GM13977 (cell line): ENCODE measurements around the gene UNC5CL.
A peak's percentile ranks its signal among the peaks of the same experiment; 100 is the strongest.

Experiments
- DNase-seq: peaks from one replicate; pipeline ENCODE4 v3.0.0; 2012; ENCODE audit warnings: low spot score
- in situ Hi-C: fragments of 300-500 bp; cut with MboI; formaldehyde crosslinking; loops from one replicate; pipeline ENCODE4 v1.12.0; 2022; ENCODE audit warnings: low sequenced_read_pairs, low pct_unique_long_range_greater_than_20kb, mixed read lengths, inconsistent platforms; ENCODE audit not compliant: unreplicated experiment
- TF ChIP-seq, protein P1 (sequence below): IDR thresholded peaks from 2 replicates; pipeline ENCODE4 v1.5.1; 2012; ENCODE audit warnings: mild to moderate bottlenecking, control low read depth; ENCODE audit not compliant: insufficient read depth; ENCODE audit errors: extremely low read depth, missing control alignments

Gene UNC5CL

DNA sequence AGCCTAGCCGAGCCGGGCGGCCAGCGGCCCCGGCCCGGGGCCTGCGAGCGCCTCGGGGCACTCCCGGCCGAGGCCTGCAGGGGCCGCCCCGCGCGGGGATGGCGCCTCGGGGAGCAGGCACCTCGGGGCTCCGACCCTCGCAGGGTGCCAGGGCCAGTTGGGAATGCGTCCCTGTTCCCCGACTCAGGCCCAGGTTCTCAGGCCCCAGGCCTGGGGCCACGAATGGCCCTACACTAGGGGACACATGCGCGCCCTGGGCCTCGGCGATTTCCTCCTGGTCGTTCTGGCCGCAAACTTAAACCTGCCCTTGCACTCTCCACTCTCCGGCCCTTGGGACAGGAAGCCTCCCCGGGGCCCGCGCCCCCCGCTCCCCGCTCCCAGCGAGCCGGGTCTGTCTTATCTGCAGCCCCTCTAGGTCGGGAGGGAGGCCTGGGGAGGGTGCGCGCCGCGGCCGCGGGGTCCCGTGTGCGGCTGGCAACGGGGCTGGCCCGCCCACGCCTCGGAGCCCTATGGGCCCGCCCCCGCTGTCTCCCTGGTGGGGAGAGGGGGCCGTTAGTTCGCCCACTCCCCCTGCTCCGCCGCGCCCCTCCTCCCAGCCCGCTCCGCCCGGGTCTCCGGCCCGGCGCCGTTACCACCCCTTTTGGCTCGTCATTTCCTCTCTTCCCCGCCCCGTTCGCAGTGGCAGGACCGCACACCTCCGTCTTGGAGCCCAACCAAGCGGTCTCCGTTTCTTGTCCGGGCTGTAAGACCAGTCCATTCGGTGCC is 34.4 kb upstream of the UNC5CL start:
- DNase-seq, result peak; percentile 79
- TF ChIP-seq, protein P1, sequence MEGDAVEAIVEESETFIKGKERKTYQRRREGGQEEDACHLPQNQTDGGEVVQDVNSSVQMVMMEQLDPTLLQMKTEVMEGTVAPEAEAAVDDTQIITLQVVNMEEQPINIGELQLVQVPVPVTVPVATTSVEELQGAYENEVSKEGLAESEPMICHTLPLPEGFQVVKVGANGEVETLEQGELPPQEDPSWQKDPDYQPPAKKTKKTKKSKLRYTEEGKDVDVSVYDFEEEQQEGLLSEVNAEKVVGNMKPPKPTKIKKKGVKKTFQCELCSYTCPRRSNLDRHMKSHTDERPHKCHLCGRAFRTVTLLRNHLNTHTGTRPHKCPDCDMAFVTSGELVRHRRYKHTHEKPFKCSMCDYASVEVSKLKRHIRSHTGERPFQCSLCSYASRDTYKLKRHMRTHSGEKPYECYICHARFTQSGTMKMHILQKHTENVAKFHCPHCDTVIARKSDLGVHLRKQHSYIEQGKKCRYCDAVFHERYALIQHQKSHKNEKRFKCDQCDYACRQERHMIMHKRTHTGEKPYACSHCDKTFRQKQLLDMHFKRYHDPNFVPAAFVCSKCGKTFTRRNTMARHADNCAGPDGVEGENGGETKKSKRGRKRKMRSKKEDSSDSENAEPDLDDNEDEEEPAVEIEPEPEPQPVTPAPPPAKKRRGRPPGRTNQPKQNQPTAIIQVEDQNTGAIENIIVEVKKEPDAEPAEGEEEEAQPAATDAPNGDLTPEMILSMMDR, result peak; percentile 19
- in situ Hi-C loops, result no loop called here

DNA sequence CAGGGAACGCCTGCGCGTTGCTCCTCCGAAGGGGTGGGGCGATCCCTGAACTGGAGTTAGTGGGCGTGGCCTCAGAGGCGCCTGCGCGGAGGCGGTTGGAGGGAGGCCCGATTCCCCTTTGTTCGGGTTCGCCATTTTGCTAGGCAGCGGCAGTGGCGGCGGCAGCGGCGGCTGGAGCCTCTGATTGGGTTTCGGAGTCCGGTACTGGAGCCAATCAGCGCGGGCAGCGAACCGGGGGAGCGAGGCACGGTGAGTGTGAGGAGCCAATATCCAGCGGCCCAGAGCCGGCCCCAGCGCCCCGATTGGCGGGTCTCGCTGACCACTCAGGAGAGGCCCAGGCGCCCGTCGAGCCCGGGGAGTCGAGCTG is 33.8 kb upstream of the UNC5CL start, which contains the start of gene NFYA:
TSS of gene NFYA (plus strand) at position 139 of the 367 bp plus-strand sequence. CDS start 6,116 bp downstream, outside the sequence.
- peak; percentile 97 for DNase-seq
- TF ChIP-seq, protein P1, result no peak
- in situ Hi-C loops, result no loop called here

DNA sequence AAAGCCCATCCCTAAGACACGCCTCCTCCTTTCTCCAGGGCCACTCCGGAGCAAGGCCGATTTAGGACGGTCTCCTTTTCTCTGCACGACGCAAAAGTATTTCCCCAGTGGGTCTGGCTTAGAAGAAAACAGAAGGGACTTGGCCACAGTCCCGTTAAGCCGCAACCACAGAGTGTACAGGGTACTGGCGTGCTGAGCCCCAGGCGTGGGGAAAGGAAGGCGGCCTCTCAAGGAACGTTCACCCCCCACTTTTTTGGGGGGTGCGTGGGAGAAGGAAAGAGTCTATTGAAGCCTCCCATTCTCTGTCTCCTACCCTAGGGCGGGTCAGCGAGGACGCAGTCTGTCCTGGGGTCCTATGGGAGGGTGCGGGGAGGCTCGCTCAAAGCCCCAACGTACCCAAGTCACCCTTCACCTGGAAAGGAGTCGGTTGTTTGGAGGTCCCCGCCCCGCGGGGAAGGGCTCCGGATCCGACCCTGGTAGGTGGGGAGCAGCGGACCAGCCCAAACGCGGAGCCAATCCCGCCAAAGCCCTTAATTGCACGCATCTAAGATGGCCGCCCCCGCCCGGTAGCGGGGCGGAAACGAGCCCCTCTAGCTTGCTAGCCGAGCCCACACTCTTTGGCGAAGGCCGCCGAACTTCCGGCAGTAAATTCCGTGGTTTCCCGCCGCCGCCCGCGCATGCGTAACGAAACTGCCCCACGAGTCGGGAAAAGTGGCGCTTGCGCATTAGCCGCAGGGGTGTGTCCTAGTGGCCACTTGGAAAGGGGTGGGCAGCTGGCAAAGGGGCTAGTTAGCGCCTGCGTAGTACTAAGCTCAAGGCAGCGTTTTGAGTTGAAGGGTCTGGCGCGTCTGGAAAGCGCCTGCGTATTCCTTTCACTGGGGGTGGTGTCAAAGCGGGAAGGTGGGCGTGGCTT is 33.2 kb upstream of the UNC5CL start, which contains the start of gene OARD1:
TSS of gene OARD1 (minus strand) at position 434 of the 913 bp plus-strand sequence. CDS start 722 bp downstream, outside the sequence.
- TF ChIP-seq, protein P1, result no peak
- in situ Hi-C loops, result no loop called here
- peak; percentile 65 for DNase-seq

DNA sequence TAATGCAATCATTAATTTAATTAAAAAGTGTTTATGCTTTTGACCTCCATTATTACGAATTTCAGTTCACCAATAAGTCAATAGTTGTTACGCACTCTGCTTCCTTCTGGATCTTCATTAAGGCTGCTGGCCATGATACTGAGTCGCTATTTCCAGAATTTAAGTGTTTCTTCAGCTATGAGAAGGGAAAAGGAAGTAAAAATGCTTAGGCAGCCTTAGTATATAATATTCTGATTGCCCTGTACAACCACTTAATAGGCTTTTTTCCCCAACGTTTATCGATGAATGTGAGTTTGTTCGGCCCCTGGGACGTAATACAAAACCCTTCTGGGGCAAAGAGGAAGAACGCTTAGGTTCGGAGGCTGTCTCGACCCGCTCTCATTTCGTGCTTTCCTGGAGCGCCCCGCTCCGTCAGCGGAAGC is 32.5 kb upstream of the UNC5CL start:
- in situ Hi-C loops, result no loop called here
- DNase-seq, result no peak

DNA sequence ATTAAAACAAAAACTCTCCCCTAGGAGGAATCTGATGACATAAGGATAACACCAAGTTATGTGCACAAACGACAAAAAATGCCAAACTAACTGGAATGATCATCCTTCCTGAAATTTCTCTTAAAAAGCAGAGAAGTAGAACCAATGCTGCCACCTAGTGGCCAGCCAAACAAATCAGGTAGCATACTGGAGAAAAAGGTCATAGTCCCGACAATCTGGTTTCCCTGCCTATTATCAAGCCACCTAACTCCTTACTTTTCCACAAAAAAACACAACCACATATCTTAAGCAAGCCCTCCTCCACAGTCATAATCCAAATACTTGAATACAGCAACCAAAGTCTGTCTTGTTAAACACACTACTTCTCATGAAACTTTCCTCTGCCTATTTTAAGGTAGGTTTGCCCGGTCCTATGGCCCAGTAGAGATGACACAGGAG is 27.9 kb upstream of the UNC5CL start:
- in situ Hi-C loops, result no loop called here
- peak; percentile 28 for DNase-seq
- TF ChIP-seq, protein P1, result peak; percentile 85

More for the DNA sequence above, 32.5 kb upstream of the UNC5CL start:
- TF ChIP-seq, protein P1, result no peak

DNA sequence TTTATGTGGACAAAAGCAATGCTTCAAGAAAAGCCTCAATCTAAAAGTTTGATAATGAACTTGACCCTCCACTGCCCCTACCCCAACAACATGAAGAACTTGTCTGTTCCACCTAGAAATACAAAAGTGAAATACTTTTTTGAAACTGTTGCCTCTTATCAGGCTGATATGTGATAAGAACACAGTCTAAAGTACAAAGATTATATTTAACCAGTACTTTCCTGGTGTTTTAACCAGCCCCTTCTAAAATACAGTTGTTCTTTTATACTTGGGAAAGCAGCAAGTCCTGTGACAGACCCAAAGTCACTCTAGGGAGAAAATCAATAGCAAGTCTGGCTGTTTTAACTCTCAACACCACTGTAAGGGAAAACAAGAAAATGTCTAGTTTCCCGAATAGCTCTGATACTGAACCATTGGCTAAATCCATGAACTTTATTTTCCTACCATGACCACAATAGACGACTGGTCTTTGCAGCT is 26.6 kb upstream of the UNC5CL start:
- no peak for DNase-seq
- in situ Hi-C loops, result no loop called here
- TF ChIP-seq, protein P1, result no peak
